ENCODE data around the gene KLRC2. TPM values are rescaled to one million over a fixed set of nuclear protein-coding genes. Genes with fewer than 3 reads are reported as not detected.

KLRC2 gene
- total RNA-seq, 2 experiments from 2014 or later, result 0.22 TPM; not detected in 1

DNA sequence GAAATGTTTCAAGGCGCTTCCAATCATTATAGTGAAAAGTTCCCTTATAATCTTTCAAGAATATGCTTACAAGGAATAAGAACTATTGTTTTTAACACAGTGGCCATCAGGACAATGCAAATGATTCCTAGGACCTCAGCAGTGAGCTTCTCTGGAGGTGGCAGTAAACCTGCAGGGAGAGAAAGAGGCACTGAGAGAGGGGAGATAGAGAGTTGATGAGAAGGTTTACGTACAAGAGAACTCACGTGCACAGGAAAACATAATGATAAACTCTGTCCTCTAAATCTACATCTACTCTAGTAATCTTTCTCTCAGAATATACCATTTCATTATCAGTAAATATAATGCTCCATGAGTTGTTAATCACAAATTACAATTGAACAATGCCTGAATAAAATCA lies 27.0 kb downstream of the KLRC2 start:
- ATAC-seq (ENCODE audit: poor library complexity) (no peak), DNase-seq (no peak)
- Histone ChIP-seq H3K4me1 (ENCODE audit: insufficient read depth, low read length) (no peaks in the 10 kb centered on the region), H3K4me3 (ENCODE audit: low read length) (no peak overlapping the region), H3K36me3 (ENCODE audit: insufficient read depth, low read length) (no peaks in the 10 kb centered on the region), H3K9me3 (ENCODE audit: control insufficient read depth in 1 of 2, insufficient read depth in 1 of 2, low read length in 2 of 2) (no peaks in the 10 kb centered on the region), H3K27me3 (ENCODE audit: control insufficient read depth in 1 of 2, insufficient read depth in 2 of 2, low read length in 2 of 2) (no peaks in the 10 kb centered on the region), H3K27ac (ENCODE audit: low read depth in 1 of 2, low read length in 2 of 2) (no peak overlapping the region)
- TF ChIP-seq, protein P1, sequence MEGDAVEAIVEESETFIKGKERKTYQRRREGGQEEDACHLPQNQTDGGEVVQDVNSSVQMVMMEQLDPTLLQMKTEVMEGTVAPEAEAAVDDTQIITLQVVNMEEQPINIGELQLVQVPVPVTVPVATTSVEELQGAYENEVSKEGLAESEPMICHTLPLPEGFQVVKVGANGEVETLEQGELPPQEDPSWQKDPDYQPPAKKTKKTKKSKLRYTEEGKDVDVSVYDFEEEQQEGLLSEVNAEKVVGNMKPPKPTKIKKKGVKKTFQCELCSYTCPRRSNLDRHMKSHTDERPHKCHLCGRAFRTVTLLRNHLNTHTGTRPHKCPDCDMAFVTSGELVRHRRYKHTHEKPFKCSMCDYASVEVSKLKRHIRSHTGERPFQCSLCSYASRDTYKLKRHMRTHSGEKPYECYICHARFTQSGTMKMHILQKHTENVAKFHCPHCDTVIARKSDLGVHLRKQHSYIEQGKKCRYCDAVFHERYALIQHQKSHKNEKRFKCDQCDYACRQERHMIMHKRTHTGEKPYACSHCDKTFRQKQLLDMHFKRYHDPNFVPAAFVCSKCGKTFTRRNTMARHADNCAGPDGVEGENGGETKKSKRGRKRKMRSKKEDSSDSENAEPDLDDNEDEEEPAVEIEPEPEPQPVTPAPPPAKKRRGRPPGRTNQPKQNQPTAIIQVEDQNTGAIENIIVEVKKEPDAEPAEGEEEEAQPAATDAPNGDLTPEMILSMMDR (IDR thresholded peaks at IDR 0.05), result no peak
- Mint-ChIP-seq H3K4me3 (no peak overlapping the region), H3K9me3 (no peaks in the 10 kb centered on the region), H3K27me3 (no peaks in the 10 kb centered on the region), H3K36me3 (ENCODE audit: low read depth) (no peaks in the 10 kb centered on the region), H3K4me1 (ENCODE audit: low read depth) (no peaks in the 10 kb centered on the region), H3K27ac (no peak overlapping the region)
- ChIA-PET POLR2A (no interaction called here), CTCF (no interaction called here)
- intact Hi-C loops (cut with DNase I, micrococcal nuclease), result no loop called here

DNA sequence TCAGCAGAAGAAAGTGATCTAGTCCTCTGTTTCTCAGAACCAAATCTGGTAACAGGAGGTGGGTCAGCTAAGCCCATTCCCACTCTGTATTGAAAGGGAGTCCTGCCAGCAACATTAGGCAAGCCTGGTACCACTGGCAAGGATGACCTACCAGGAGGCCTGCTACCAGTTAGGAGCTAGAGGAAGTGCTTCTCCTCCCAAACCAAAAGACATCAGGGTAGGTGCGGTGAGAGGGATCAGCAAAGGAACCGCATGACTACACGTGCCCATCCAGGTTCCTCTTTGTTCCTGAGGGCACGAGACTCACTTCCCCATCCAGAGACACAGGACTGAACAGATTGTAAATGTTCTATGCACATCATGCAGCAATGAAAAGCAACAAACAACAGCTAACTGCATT lies 29.1 kb downstream of the KLRC2 start:
- intact Hi-C loops (cut with DNase I, micrococcal nuclease), result no loop called here
- Mint-ChIP-seq H3K36me3 (ENCODE audit: low read depth) (no peaks in the 10 kb centered on the region), H3K27me3 (peaks cover 4% of the 10 kb centered on the region), H3K9me3 (no peaks in the 10 kb centered on the region), H3K27ac (no peak overlapping the region), H3K4me3 (no peak overlapping the region), H3K4me1 (ENCODE audit: low read depth) (no peaks in the 10 kb centered on the region)
- Histone ChIP-seq H3K9me3 (ENCODE audit: control insufficient read depth in 1 of 2, insufficient read depth in 1 of 2, low read length in 2 of 2) (no peaks in the 10 kb centered on the region), H3K27me3 (ENCODE audit: control insufficient read depth in 1 of 2, insufficient read depth in 2 of 2, low read length in 2 of 2) (no peaks in the 10 kb centered on the region), H3K36me3 (ENCODE audit: insufficient read depth, low read length) (no peaks in the 10 kb centered on the region), H3K27ac (ENCODE audit: low read depth in 1 of 2, low read length in 2 of 2) (no peak overlapping the region), H3K4me3 (ENCODE audit: low read length) (no peak overlapping the region), H3K4me1 (ENCODE audit: insufficient read depth, low read length) (no peaks in the 10 kb centered on the region)
- ATAC-seq (ENCODE audit: poor library complexity) (no peak), DNase-seq (peak in 2 of 14 experiments; percentile 41 to 50)
- CTCF ChIA-PET, result no interaction called here
- POLR2A ChIA-PET, result interaction anchor here (0.7 to 1.8 kb wide), 2 partner anchors 41 to 192 kb away, joined by 3 to 5 read pairs; no protein-coding TSS in a partner anchor
- TF ChIP-seq, protein P1 (IDR thresholded peaks at IDR 0.05), result no peak

DNA sequence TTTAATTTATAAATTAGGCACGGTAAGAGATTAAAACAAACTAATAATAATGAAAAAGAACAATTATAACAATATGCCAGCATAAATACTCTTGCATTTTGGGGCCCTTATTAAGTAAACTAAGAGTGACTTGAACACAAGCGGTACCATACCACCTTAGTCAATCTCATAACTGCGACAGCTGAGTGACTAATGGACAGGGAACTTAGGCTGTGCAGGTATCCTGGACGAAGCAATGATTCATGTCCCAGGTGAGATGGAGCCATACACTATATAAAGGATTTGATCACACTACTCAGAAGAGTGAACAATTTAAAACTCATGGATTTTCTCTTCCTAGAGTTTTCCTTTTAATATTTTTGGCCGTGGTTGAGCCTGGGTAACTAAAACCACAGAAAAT lies 30.5 kb downstream of the KLRC2 start:
- no peaks in the 10 kb centered on the region for H3K4me1 ChIP-seq (ENCODE audit: insufficient read depth, low read length)
- DNase-seq, result no peak
- ChIA-PET POLR2A (interaction anchor here (1.1 kb wide), 1 partner anchor 40 kb away, joined by 3 read pairs; no protein-coding TSS in a partner anchor), CTCF (no interaction called here)
- H3K4me3 Mint-ChIP-seq, result no peak overlapping the region
- no peak for ATAC-seq (ENCODE audit: poor library complexity)
- no peaks in the 10 kb centered on the region for H3K36me3 Mint-ChIP-seq (ENCODE audit: low read depth)
- H3K27ac Mint-ChIP-seq, result no peak overlapping the region
- intact Hi-C loops (cut with DNase I, micrococcal nuclease), result no loop called here
- H3K36me3 ChIP-seq (ENCODE audit: insufficient read depth, low read length), result no peaks in the 10 kb centered on the region
- H3K27me3 Mint-ChIP-seq, result peaks cover 9% of the 10 kb centered on the region
- no peak overlapping the region for H3K27ac ChIP-seq (ENCODE audit: low read depth in 1 of 2, low read length in 2 of 2)
- H3K9me3 Mint-ChIP-seq, result no peaks in the 10 kb centered on the region
- no peaks in the 10 kb centered on the region for H3K4me1 Mint-ChIP-seq (ENCODE audit: low read depth)
- TF ChIP-seq, protein P1 (IDR thresholded peaks at IDR 0.05), result no peak
- H3K9me3 ChIP-seq (ENCODE audit: control insufficient read depth in 1 of 2, insufficient read depth in 1 of 2, low read length in 2 of 2), result no peaks in the 10 kb centered on the region
- H3K4me3 ChIP-seq (ENCODE audit: low read length), result no peak overlapping the region
- H3K27me3 ChIP-seq (ENCODE audit: control insufficient read depth in 1 of 2, insufficient read depth in 2 of 2, low read length in 2 of 2), result no peaks in the 10 kb centered on the region

Data from CD4-positive, alpha-beta T cell (primary cell).